Cortex of kidney (tissue), 1 donor: ENCODE measurements around the gene ARID3A.

Experiments
- DNase-seq: peaks from one replicate; lab custom pipeline; 2025; lab: John Stamatoyannopoulos, UW

ARID3A gene

DNA sequence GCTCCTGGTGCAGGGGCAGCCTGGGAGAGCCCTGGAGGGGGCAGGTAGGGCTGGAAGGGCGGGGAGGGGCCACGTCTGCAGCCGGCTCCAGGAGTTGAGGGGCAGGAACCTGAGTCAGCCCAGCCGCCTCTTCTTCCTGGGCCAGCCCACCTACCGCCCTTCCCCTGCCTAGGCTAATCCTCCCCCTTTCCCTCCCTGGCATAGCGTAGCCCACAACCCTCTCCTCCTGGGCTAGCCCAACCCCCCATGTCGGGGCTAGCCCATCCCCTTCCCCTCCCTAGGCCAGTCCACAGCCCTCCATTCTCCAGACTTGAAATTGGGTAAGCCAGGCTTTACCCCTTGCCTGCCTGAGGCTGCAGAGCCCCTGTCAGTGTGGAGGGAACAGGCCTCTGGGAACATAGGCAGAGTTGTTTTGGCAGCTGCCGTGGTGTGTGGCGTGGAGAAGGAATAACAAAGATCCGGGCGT lies 37.7 kb downstream of the ARID3A start:
- no peak for DNase-seq

DNA sequence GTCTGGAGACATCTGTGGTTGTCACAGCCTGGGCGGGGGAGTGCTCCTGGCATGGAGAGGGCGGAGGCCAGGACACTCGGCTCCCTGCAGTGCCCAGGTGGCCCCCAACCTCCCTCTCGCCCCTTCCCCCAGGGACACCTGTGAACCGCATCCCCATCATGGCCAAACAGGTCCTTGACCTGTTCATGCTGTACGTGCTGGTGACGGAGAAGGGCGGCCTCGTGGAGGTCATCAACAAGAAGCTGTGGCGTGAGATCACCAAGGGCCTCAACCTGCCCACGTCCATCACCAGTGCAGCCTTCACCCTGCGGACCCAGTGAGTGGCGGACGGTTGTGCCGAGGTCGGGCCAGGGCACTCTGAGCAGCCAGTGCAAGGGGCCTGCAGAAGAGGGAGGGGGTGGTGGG lies 38.3 kb downstream of the ARID3A start:
- no peak for DNase-seq

- DNase-seq, result no peak
These were observed 39.2 kb downstream of the ARID3A start for GRCh38 chr19:964761-965694.

- DNase-seq, result no peak
These were observed 40.8 kb downstream of the ARID3A start for GRCh38 chr19:966485-967088.

DNA sequence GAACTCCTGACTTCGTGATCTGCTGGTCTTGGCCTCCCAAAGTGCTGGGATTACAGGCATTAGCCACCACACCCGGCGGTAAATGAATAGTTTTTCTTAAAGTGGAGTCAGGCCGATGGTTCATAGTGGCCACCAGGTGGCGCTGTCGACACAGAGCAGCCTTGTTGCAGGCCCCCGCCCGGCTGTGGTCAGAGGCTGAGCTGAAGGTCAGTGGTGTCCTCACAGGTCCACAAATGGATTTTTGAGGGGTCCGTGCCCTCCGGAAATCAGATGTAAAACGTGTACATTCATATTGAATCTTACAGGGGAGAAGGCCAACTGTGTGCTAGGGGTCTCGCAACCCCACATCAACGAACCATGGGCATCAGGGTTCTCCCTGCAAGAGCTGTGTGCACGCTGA lies 44.9 kb downstream of the ARID3A start:
- DNase-seq, result no peak

DNA sequence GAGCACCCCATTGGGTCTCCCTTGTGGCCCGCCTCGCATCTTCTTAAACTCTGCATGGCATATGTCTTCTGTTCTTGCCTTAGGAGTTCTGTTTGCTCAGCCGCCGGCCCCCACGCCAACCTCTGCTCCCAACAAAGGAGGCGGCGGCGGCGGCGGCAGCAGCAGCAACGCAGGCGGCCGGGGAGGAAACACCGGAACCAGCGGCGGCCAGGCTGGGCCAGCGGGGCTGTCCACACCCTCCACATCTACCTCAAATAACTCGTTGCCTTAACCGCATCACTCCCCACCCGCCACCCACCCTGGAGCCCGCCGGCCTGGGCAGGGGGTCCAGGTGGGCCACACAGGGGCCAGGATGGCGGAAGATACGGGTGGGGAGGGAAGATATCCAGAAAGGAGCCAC lies 46.0 kb downstream of the ARID3A start:
- no peak for DNase-seq

DNA sequence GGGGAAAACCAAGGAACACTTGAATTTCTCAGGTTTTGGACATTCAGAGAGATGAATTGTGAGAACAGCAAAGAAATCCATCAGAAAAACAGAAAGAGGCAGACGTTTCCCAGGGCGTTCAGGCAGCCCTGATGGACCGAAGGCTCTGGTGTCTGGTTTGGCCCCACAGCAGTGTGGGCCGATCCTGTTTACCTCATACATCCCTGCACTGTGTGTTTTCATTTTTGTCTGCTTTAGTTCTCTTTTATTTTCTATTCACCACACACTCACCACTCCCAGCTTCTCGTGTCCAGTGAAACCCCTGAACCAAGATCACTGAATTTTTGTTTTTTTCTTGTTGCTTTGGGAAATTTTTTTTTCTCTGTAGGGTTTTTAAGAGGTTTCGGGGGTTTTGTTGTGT lies 46.4 kb downstream of the ARID3A start:
- no peak for DNase-seq

DNA sequence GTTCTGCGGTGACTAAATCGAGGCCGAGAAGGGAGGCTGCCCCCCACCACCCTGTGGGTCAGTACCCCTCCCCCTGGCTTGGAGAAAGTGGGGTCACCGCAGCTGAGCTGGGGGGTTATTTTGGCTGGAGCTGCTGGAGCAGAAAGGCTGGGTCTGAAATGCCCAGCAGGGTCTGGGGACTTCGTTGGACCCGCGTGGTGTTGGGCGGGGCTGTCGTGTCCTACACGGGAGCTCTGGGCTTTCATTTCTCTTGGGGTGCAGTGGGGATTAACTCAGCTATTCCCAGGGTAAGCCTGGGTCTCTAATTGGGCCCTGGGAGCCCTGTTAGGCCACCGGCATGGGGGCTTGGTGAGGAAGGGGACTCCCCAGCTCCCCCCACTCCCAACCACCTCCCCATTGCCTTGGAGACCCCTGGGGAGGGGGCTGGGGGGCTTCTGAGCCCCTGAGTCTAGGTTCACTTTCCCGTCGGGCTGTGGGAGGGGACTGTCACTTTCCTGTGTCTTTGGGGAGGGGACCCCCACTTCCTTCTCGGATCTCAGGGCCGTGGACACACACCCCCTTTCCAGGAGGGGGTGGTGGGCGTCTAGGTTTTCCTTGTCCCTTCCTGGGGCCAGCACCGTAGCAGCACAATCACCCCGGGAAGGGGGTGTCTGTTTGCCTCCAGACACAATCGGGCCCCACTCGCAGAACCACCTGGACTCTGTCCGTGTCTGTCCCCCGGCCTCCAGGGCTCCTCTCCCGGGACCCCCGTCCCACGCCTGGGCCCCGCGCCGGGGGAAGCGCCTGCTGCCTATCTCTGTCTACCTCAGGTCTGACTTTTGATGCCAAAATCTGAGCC lies 48.1 kb downstream of the ARID3A start:
- DNase-seq, result no peak

DNA sequence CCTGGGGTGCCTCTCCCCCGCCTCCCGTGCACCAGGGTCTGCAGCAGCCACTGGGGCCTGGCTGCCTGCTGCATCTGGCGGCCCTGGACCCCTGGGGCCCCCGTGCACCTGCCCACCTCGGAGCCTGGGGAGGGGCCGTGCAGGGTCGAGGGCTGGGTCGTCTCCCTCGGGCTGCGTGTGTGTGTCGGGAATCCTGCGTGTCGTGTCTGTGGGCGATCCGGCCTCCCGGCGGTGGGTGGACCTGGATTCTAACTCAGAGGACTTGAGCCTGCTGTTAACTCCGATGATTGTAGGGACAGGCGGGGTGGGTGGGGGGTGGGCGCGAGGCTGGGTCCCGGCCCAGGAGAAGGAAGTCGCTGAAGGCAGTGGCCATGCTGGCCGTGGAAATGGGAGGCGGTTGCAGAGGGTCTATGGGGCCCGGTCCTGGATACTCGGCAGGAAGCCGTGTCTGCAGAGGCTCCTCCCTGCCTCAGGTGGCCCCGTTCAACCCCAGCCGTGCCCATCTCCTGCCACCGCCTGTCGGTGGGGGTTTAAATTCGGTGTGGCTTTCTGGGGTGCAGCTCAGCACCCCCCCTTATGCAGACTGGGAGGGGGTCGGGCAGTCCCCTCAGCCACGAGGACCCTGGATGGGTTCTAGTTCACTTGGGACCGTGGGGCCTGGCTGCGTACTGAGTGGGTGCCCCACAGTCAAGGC lies 48.9 kb downstream of the ARID3A start:
- DNase-seq, result no peak

- DNase-seq, result no peak
These were observed 50.6 kb downstream of the ARID3A start for GRCh38 chr19:976476-976875.

GRCh38 chr19:977058-977464 lies 51.2 kb downstream of the ARID3A start:
- DNase-seq, result no peak

DNA sequence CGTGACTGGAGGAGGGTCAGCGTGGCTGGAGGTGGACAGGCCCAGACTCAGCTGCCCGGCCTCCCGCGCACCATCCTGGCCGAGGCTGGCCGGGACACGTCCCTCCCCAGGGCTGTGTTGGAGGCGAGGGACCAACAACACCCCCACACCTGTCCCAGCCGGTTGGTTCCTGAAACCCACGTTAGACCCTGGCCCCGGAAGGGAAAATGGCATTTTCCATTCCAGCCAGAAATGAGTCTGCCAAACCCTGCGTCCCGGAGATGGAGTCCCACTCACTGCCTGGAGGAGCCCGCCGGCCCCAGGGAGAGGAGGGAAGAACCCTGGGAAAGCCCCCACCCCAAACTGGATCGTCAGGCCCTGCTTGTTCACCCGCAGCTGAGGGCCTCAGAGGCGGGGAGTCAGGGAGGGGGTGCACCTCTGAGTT lies 53.5 kb downstream of the ARID3A start:
- no peak for DNase-seq

DNA sequence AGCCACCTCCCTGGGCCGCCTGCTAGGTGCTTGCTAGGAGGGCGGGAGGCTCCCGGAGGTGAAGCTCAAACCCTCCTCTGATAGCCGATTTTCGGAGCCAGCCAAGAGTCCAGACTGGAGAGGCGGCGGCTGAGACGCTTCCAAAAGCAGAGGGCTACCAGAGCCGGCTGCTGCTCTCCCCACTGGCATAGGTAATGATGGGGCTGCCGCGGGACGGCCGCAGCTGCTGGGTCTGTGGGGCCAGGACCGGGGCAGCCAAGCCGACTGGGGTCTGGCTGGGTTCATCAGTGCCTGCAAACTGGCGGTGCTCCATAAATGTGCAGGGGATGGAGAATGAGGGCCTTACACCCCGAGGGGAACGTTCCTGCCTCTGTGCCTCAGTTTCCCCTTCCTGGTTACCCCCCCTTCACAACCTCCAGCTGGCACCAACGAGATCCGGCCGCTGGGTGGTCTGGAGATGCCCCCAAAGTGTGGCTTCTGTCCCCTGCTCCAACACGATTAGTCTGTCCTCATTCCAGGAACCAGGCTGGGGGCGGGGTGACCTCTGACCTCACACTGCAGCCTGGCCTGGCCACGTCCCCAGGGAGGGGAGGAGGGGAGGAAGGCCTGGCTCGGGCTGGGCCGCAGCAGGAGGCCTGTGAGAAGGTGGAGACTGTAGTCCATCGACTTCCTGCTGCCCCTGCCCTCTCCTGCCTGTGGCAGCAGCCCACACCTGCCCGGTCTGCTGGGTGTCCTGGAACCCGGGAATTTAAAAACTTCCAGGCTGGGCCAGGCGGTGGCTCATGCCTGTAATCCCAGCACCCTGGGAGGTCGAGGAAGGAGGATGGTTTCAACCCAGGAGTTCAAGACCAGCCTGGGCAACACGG lies 54.5 kb downstream of the ARID3A start:
- no peak for DNase-seq

DNA sequence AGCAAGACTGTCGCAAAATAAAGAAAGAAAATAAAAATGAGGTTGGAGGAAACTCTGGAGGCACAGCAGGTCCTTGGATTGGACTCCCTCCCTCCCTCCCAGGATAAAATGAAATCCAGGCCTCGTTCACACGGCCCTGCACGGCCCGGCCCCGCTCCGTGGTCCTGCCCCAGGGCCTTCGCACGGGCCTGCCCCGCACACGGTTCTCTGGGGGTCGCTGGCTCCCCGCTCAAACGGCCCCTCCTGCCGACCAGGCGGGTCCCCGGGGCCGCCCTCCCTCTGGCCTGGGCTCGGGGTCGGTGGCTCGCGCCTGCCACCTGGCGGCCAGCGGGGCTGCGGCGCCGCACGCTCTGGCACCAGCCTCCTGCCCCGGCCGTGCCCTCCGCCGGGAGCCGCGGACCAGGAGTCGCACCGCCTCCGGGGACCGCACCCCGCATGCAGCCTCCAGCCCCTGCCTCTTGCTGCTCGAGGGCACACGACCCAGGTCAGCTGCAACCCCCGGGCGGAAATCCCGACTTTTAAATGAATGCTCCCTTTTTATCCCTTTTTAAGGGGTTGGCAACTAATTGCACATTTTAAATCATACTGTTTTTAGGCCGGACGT lies 56.8 kb downstream of the ARID3A start:
- DNase-seq, result no peak

- no peak for DNase-seq
These were observed 58.5 kb downstream of the ARID3A start, which contains the start of gene WDR18 for GRCh38 chr19:984165-984967. Gene WDR18, plus strand, starts transcription at chr19:984345. Its CDS starts 9 bp downstream, at chr19:984354.

- no peak for DNase-seq
These were observed 60.2 kb downstream of the ARID3A start for GRCh38 chr19:986083-986482.

- DNase-seq, result no peak
These were observed 62.2 kb downstream of the ARID3A start for GRCh38 chr19:988081-988480.

GRCh38 chr19:988510-988909 lies 62.7 kb downstream of the ARID3A start:
- no peak for DNase-seq

- no peak for DNase-seq
These were observed 63.7 kb downstream of the ARID3A start for GRCh38 chr19:989381-990081.
